Glutamatergic neuron (in vitro differentiated cells): ENCODE results near the gene ITGB1BP2. TPM values are rescaled to one million over a fixed set of nuclear protein-coding genes. Genes with fewer than 3 reads are reported as not detected.
A peak's percentile ranks its signal among the peaks of the same experiment; 100 is the strongest.

Experiments used
- DNase-seq: peaks from one replicate; pipeline ENCODE4 v3.0.0; 2022
- H3K27ac Mint-ChIP-seq: one replicate; pipeline ENCODE4 v1.8.0; 2020; ENCODE audit warnings: mild to moderate bottlenecking, mixed read lengths, inconsistent platforms; ENCODE audit not compliant: unreplicated experiment
- H3K27me3 Mint-ChIP-seq: one replicate; pipeline ENCODE4 v1.8.0; 2020; ENCODE audit warnings: mild to moderate bottlenecking, moderate library complexity, mixed read lengths, inconsistent platforms; ENCODE audit not compliant: unreplicated experiment
- H3K36me3 Mint-ChIP-seq: one replicate; pipeline ENCODE4 v1.8.0; 2020; ENCODE audit warnings: mild to moderate bottlenecking, mixed read lengths, inconsistent platforms; ENCODE audit not compliant: unreplicated experiment
- H3K4me1 Mint-ChIP-seq: one replicate; pipeline ENCODE4 v1.8.0; 2020; ENCODE audit warnings: mild to moderate bottlenecking, low read depth, mixed read lengths, inconsistent platforms; ENCODE audit not compliant: unreplicated experiment
- H3K4me3 Mint-ChIP-seq: one replicate; pipeline ENCODE4 v1.8.0; 2020; ENCODE audit warnings: mild to moderate bottlenecking, mixed read lengths, inconsistent platforms; ENCODE audit not compliant: unreplicated experiment
- H3K9me3 Mint-ChIP-seq: one replicate; pipeline ENCODE4 v1.8.0; 2020; ENCODE audit warnings: mild to moderate bottlenecking, moderate library complexity, mixed read lengths, inconsistent platforms; ENCODE audit not compliant: unreplicated experiment
- CTCF ChIP-seq: fragments of 200-600 bp; sonication (generic); IDR thresholded peaks from one replicate; pipeline ENCODE4 v1.5.0; 2021; ENCODE audit not compliant: partially characterized antibody, unreplicated experiment
- long read RNA-seq: library from polyadenylated mRNA; unstranded; transcript quantifications from one replicate; pipeline ENCODE4 v2.0.0, GENCODE V29; 2020; ENCODE audit not compliant: unreplicated experiment
- total RNA-seq: library from RNA; stranded (reverse); fragmentation: NEBNext Ultra II Directional; extraction: Animal tissue kit (Norgen Biotek cat#: 25700); gene quantifications from one replicate; pipeline ENCODE4 v1.2.1, GENCODE V29; 2021; ENCODE audit not compliant: unreplicated experiment

The ITGB1BP2 gene
- 7.8 TPM for total RNA-seq
- long read RNA-seq = 0 reads

GRCh38 chrX:71301195-71301924 lies at the start of gene ITGB1BP2:
Gene ITGB1BP2, plus strand, starts transcription at chrX:71301750. Its CDS starts 57 bp downstream, at chrX:71301807.
- TF ChIP-seq CTCF = no peak
- H3K4me3 Mint-ChIP-seq = no peak within 1 kb of the TSS
- peak within 1 kb of the TSS; percentile 73 for H3K27ac Mint-ChIP-seq
- H3K4me1 Mint-ChIP-seq = no peaks in the 10 kb centered on the region
- DNase-seq = no peak
- H3K36me3 Mint-ChIP-seq = no peaks in the 10 kb centered on the region
- H3K9me3 Mint-ChIP-seq = no peaks in the 10 kb centered on the region
- peaks cover 6% of the 10 kb centered on the region for H3K27me3 Mint-ChIP-seq

- Mint-ChIP-seq H3K27me3 (peaks cover 4% of the 10 kb centered on the region), H3K36me3 (no peaks in the 10 kb centered on the region), H3K4me3 (peak overlapping the region; percentile 72), H3K9me3 (peaks cover 12% of the 10 kb centered on the region), H3K4me1 (peaks cover 3% of the 10 kb centered on the region), H3K27ac (no peak overlapping the region)
- TF ChIP-seq CTCF = no peak
- DNase-seq = no peak
These were observed 49.3 kb upstream of the ITGB1BP2 start for GRCh38 chrX:71252221-71252620.

GRCh38 chrX:71253253-71254091 lies 48.1 kb upstream of the ITGB1BP2 start:
- TF ChIP-seq CTCF = peak; percentile 31
- Mint-ChIP-seq H3K36me3 (no peaks in the 10 kb centered on the region), H3K27ac (peak overlapping the region; percentile 70), H3K4me3 (peak overlapping the region; percentile 89), H3K4me1 (peaks cover 3% of the 10 kb centered on the region), H3K27me3 (peaks cover 4% of the 10 kb centered on the region), H3K9me3 (peaks cover 12% of the 10 kb centered on the region)
- peak; percentile 62 for DNase-seq

GRCh38 chrX:71254092-71254963 lies 47.2 kb upstream of the ITGB1BP2 start, which contains the start of gene ZMYM3:
Gene ZMYM3, minus strand, starts transcription at chrX:71254140. Its CDS starts 885 bp downstream, at chrX:71253255.
- H3K4me1 Mint-ChIP-seq = peaks cover 3% of the 10 kb centered on the region
- no peaks in the 10 kb centered on the region for H3K36me3 Mint-ChIP-seq
- peak within 1 kb of the TSS; percentile 85 for H3K27ac Mint-ChIP-seq
- peaks cover 12% of the 10 kb centered on the region for H3K9me3 Mint-ChIP-seq
- TF ChIP-seq CTCF = no peak
- peaks cover 4% of the 10 kb centered on the region for H3K27me3 Mint-ChIP-seq
- peak; percentile 88 for DNase-seq
- H3K4me3 Mint-ChIP-seq = peak within 1 kb of the TSS; percentile 89
